HG03460 (cell line): ENCODE results near the gene MRPS2.
"Not testable (repeated sequence)": the region's sequence is repeated elsewhere in the genome, so short reads cannot be mapped to it uniquely, and the experiment has no call there.

ENCODE experiments used
- ATAC-seq: cut with Tn5 transposase; IDR thresholded peaks from one replicate; pipeline ENCODE4 v1.9.1; 2021; ENCODE audit not compliant: unreplicated experiment

The MRPS2 gene

DNA sequence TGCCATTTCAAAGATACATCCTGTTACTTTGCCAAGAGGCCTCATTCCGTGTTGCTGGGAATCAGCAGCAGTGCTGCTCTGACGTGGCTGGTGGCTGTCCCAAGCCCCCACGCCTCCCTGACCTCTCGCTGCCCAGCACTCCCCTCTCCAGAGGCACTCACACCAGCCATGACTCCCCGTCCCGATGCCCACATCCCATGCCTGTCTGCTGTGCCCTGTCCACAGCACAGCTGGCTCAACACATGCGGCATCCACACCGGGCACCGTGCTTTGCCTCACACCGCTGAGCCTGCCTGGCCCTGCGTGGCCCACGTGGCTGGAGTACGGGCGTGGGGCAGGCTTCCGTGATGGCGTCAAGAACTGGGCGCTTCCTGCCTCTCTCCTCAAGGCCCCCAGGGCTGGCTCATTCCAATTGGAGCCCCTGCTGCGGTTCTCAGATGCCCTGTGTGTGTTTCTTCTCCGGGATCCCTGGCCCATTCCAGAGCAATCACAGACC lies 12.9 kb downstream of the MRPS2 start:
- no peak for ATAC-seq

GRCh38 chr9:135513906-135514305 lies 13.4 kb downstream of the MRPS2 start:
- not testable (repeated sequence) for ATAC-seq

- ATAC-seq, result no peak
These were observed 14.0 kb downstream of the MRPS2 start for GRCh38 chr9:135514342-135515082.

GRCh38 chr9:135515083-135515951 lies 14.8 kb downstream of the MRPS2 start:
- no peak for ATAC-seq

- ATAC-seq, result no peak
These were observed 15.8 kb downstream of the MRPS2 start for GRCh38 chr9:135516132-135516860.

DNA sequence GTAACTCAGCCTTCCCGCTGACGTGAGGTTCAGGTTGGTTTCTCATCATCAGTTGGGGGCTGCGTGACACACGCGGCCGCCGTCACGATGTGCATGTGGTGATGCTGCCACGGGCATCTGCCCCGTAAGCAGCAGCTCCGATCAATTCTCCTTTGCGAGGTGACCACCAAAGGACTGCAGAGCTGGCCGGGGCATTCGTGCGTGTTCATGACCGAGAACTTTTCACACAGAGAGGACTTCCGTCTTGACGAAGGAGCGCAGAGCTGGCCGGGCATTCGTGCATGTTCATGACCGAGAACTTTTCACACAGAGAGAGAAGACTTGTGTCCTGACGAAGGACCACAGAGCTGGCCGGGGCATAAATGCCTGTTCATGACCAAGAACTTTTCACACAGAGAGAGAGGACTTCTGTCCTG lies 16.9 kb downstream of the MRPS2 start:
- ATAC-seq, result no peak

- no peak for ATAC-seq
These were observed 18.9 kb downstream of the MRPS2 start for GRCh38 chr9:135519179-135519971.

- no peak for ATAC-seq
These were observed 20.6 kb downstream of the MRPS2 start, which contains the start of gene LCN1 for GRCh38 chr9:135520916-135521607. TSS of gene LCN1 (plus strand) at chr9:135521440. CDS start at chr9:135521498, 58 bp downstream.

GRCh38 chr9:135521608-135522095 lies 21.2 kb downstream of the MRPS2 start:
- no peak for ATAC-seq

DNA sequence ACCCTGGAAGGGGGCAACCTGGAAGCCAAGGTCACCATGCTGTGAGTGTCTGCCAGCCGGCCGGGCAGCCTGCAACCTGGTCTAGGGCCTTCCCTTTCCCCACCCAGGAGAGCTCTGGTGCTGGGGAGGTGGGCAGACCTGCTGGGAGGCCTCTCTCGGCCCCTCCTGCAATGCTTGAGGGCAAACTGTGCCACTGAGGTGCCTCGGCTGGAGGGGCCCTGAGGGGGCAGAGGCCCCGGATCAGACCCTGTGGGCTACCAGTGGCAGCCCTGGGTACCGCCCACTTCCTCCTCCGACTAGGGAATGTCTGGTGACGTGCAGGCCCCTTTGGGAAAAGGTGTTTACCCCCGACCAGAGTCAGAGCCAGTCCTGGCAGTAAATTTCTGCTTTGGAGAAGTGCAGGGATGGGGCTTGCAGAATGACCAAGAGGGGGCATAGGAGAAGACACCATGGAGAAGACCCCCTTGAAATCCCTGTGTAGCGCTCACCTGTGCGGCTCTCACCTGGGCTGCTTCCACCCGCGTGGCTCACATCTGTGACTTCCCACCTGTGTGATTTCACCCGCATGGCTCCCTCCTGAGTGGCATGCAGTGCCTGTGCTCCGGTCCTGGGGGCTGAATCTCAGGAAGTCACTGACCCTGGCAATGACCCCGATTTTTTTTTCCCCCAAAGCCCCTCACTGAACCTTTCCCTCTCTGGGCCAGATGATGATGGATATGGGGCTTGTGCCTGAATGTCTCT lies 21.8 kb downstream of the MRPS2 start:
- no peak for ATAC-seq

GRCh38 chr9:135522931-135523330 lies 22.4 kb downstream of the MRPS2 start:
- no peak for ATAC-seq

- ATAC-seq, result no peak
These were observed 23.1 kb downstream of the MRPS2 start for GRCh38 chr9:135523521-135524129.

DNA sequence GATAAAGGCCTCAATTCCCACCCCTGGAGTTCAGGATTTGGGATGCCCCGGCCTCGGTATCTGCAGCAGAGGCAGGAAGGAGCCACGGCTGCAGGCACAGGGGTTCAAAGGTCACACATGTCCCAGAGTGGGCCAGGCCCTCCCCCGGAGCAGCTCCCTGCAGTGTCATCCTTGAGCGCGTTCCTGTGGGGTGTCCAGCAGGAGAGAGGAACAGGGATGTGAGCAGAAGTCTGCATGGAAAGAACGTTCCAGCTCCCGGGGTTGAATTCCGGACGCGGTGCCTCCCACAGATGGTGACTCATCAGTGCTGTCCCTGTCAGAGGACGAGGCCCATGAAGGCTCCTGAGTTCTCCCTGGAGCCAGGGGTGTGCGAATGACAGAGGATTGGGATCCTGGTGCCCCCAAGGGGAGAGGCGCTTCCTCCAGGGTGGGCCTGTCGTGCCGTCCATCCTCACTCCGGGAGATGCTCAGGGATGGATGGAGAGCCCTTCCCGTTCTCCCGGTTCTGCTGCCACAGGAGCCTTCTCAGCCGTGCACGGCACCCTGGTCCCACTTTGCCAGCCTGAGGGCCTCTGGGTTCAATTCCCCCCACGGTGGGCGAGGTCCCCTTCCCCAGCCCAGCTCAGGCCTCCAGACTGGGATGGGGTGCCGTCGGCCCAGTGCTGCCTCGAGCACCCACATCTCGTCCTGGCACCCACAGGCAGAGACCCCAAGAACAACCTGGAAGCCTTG lies 23.8 kb downstream of the MRPS2 start:
- ATAC-seq, result no peak

DNA sequence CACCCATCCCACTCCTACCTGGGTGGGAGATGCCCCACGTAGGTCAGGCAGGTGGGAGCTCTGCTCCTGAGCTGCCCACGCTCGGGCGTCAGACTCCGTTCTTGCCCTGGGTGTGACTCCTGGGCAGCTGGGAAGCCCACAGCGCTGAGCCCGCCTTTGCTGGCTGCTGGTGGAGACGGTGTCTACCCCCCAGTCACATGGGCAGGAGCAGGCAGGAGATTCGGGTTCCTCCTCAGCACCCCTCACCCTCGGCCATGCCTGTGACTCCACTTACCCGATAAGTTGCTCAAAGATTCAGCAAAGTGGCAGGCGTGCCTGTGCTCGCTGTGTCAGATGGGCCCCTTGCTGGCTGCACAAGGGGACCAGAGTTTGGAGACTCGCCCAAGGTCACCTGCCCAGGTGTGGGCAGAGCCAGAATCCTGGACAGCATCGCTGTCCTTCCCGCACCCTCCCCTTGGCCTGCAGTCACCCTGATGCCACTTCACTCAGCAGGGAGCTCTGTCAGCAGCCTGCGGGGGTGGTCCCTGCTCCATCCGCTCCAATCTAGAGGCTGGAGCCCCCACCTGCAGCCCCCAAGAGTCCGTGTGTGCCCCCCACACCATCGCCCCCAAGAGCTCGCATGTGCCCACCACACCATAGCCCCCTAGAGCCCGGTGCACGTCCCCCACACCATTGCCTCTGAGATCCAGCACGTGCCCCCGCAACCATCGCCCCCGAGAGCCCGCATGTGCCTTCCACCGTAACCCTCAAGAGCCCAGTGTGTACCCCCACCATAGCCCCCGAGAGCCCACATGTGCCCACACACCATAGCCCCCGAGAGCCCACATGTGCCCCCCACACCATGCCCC lies 25.0 kb downstream of the MRPS2 start:
- ATAC-seq, result no peak

DNA sequence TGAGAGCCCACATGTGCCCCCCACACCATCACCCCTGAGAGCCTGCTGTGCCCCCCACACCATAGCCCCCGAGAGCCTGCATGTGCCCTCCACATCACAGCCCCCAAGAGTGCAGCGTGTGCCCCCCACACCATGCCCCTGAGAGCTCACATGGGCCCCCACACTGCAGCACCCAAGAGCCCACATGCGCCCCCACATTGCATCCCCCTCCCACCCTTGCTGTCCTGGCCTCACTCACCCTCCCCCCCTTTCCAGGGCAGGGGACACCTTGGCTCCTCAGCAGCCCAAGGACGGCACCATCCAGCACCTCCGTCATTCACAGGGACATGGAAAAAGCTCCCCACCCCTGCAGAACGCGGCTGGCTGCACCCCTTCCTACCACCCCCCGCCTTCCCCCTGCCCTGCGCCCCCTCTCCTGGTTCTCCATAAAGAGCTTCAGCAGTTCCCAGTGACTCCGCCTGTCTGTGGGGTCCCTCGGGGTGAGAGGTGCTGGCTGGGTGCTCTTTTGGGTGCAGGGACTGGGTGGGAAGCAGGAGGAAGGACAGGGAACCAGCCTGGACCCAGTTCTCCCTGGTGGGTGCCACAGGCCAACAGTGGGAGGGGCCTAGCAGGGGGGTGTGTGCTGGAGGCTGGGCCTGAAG lies 25.7 kb downstream of the MRPS2 start:
- no peak for ATAC-seq

DNA sequence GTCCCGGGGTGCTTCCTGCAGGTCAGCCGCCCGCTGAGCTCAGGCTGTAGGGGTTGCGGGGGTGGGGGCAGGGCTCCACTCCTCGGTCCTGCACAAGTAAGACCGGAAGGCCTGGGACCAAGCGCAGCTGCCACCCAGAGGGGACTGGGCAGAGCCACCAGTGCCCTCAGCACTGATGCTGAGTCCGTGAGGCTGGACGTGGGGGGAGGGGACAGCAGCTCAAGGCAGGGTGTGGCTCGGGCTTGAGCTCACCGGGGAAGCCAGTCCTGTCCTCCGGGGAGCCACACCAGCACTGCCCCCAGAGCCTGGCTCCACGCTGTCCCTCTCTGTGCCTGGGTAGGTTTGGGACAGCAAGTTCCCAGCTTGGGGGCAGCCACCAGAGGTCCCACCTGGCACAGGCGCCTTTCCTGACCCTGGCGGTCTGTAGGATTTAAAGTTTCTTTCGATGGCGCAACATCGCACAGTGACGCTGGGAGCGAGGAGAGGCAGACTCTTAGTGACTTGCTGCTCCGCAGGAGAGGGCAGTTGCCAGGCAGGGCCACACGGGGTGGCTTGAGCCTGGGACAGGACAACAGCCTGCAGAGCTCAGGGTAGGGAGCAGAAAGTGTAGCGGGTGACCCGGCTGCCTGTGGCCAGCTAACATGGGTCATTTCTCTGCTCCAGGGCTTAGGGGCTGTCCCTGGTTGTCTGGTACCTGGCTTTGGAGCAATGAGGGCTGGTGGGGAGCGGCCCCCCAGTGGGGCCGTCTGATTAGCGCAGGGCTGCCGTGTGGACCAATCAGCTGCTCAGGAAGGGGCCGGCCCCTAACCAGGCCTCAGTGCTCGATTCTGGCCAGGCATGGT lies 26.5 kb downstream of the MRPS2 start:
- ATAC-seq, result no peak
